IMR-90 (cell line): ENCODE measurements around the gene ADD3. TPM values are rescaled to one million over a fixed set of nuclear protein-coding genes. Genes with fewer than 3 reads are reported as not detected.

Source experiments
- ATAC-seq: fragments of 200-7000 bp; cut with Tn5 transposase; 2 replicates; pipeline ENCODE4 v1.9.1; 2020; ENCODE audit warnings: low read depth, mild to moderate bottlenecking, moderate library complexity
- BruUV-seq: library from RNA; stranded (reverse); fragments of 400-500 nt; replicated peaks from 2 replicates; lab custom pipeline; 2021; lab: Mats Ljungman, UMichigan
- CTCF ChIA-PET: fragments of 300-600 bp; formaldehyde crosslinking; extraction: SDS; loops from one replicate; lab custom pipeline; 2021; ENCODE audit warnings: antibody characterized with exemption; lab: Yijun Ruan, JAX
- POLR2A ChIA-PET: fragments of 300-600 bp; sonication (Branson Sonifier 250); formaldehyde crosslinking; loops from one replicate; lab custom pipeline; 2022; ENCODE audit warnings: antibody characterized with exemption; ENCODE audit not compliant: unreplicated experiment; lab: Charles Lee
- DNase-seq: peaks from one replicate; pipeline ENCODE4 v3.0.0; 2013
- H2AFZ ChIP-seq: replicated peaks from 2 replicates; pipeline ENCODE3; 2013; ENCODE audit warnings: low read length, mild to moderate bottlenecking; ENCODE audit not compliant: poor library complexity
- H2AK5ac ChIP-seq: 2 replicates; pipeline ENCODE4 v1.6.1; 2013; ENCODE audit warnings: low read depth, low read length, inconsistent platforms
- H2AK9ac ChIP-seq: replicated peaks from 2 replicates; pipeline ENCODE3; 2013; ENCODE audit warnings: mild to moderate bottlenecking, low read depth, low read length, moderate library complexity; ENCODE audit not compliant: poor library complexity
- H2BK120ac ChIP-seq: 2 replicates; pipeline ENCODE4 v1.6.1; 2013; ENCODE audit warnings: low read depth, low read length, inconsistent platforms
- H2BK15ac ChIP-seq: 3 replicates; pipeline ENCODE4 v1.6.1; 2013; ENCODE audit warnings: low read depth, low read length, inconsistent platforms
- H2BK20ac ChIP-seq: 2 replicates; pipeline ENCODE4 v1.6.1; 2013; ENCODE audit warnings: low read depth, mild to moderate bottlenecking, inconsistent platforms, low read length, moderate library complexity
- H2BK5ac ChIP-seq: 2 replicates; pipeline ENCODE4 v1.6.1; 2013; ENCODE audit warnings: mild to moderate bottlenecking, low read depth, low read length, inconsistent platforms; ENCODE audit not compliant: poor library complexity, severe bottlenecking
- H3K14ac ChIP-seq: replicated peaks from 2 replicates; pipeline ENCODE4 v1.6.1; 2013; ENCODE audit warnings: low read depth, low read length, inconsistent platforms
- H3K18ac ChIP-seq: 2 replicates; pipeline ENCODE4 v1.6.1; 2013; ENCODE audit warnings: low read depth, low read length, control low read depth
- H3K23ac ChIP-seq: 2 replicates; pipeline ENCODE4 v1.6.1; 2013; ENCODE audit warnings: low read depth, low read length, inconsistent platforms
- H3K27ac ChIP-seq: 2 replicates; pipeline ENCODE4 v1.5.1; 2013; ENCODE audit warnings: mild to moderate bottlenecking, control low read depth, low read length; ENCODE audit not compliant: insufficient read depth
- H3K27me3 ChIP-seq: 2 replicates; pipeline ENCODE4 v1.6.1; 2013; ENCODE audit warnings: low read length; ENCODE audit not compliant: control insufficient read depth, insufficient read depth
- H3K36me3 ChIP-seq: 2 replicates; pipeline ENCODE4 v1.6.1; 2013; ENCODE audit warnings: low read length, mixed read lengths; ENCODE audit not compliant: control insufficient read depth, insufficient read depth
- H3K4ac ChIP-seq: 2 replicates; pipeline ENCODE4 v1.6.1; 2013; ENCODE audit warnings: low read depth, low read length, inconsistent platforms
- H3K4me1 ChIP-seq: 2 replicates; pipeline ENCODE4 v1.6.1; 2013; ENCODE audit warnings: low read length, mixed read lengths; ENCODE audit not compliant: control insufficient read depth, insufficient read depth
- H3K4me2 ChIP-seq: 2 replicates; pipeline ENCODE4 v1.6.1; 2013; ENCODE audit warnings: low read depth, mild to moderate bottlenecking, control low read depth, low read length, moderate library complexity
- H3K4me3 ChIP-seq: 2 replicates; pipeline ENCODE4 v1.5.1; 2013; ENCODE audit warnings: low read depth, mild to moderate bottlenecking, control low read depth, low read length, moderate library complexity; ENCODE audit not compliant: insufficient read depth
- H3K56ac ChIP-seq: 2 replicates; pipeline ENCODE4 v1.6.1; 2013; ENCODE audit warnings: low read length, inconsistent platforms; ENCODE audit not compliant: insufficient read depth; ENCODE audit errors: extremely low read depth
- H3K79me1 ChIP-seq, 2 experiments: 2 replicates each; pipeline ENCODE4 v1.6.1; 2013; ENCODE audit warnings: low read length in 2 of 2, inconsistent platforms in 1 of 2, low read depth in 1 of 2
- H3K9ac ChIP-seq: 2 replicates; pipeline ENCODE4 v1.6.1; 2013; ENCODE audit warnings: low read depth, low read length, control low read depth
- H3K9me1 ChIP-seq: 2 replicates; pipeline ENCODE4 v1.6.1; 2013; ENCODE audit warnings: low read length, inconsistent platforms; ENCODE audit not compliant: insufficient read depth
- H3K9me3 ChIP-seq: 2 replicates; pipeline ENCODE4 v1.6.1; 2013; ENCODE audit warnings: low read length; ENCODE audit not compliant: control insufficient read depth, insufficient read depth
- H4K20me1 ChIP-seq: 2 replicates; pipeline ENCODE4 v1.6.1; 2013; ENCODE audit warnings: low read length, inconsistent platforms; ENCODE audit not compliant: insufficient read depth
- H4K5ac ChIP-seq: 2 replicates; pipeline ENCODE4 v1.6.1; 2013; ENCODE audit warnings: mild to moderate bottlenecking, low read depth, low read length, control low read depth
- H4K8ac ChIP-seq, 2 experiments: 2 replicates each; pipeline ENCODE4 v1.6.1; 2013; ENCODE audit warnings: low read depth in 2 of 2, low read length in 2 of 2, control low read depth in 1 of 2, inconsistent platforms in 1 of 2
- H4K91ac ChIP-seq: 2 replicates; pipeline ENCODE4 v1.6.1; 2013; ENCODE audit warnings: low read depth, low read length, inconsistent platforms; ENCODE audit not compliant: insufficient read depth
- CEBPB ChIP-seq: IDR thresholded peaks from 2 replicates; pipeline ENCODE4 v1.6.1; 2012; ENCODE audit warnings: low read depth, low read length, improper control_type of control experiment
- MXI1 ChIP-seq: IDR thresholded peaks from 2 replicates; pipeline ENCODE4 v1.6.1; 2012; ENCODE audit warnings: low read depth, mild to moderate bottlenecking, low read length, moderate library complexity, borderline replicate concordance
- RFX5 ChIP-seq: IDR thresholded peaks from 2 replicates; pipeline ENCODE4 v1.8.0; 2012; ENCODE audit warnings: low read depth, mild to moderate bottlenecking, low read length, moderate library complexity
- WGBS, 2 experiments: methylation state at CpG; one replicate each; pipeline versions ENCODE4 v1.1.5 to v1.1.7; 2013; ENCODE audit warnings: missing lambda C conversion rate in 2 of 2; ENCODE audit not compliant: insufficient read length in 1 of 2; ENCODE audit errors: extremely low coverage in 2 of 2; 5-methylcytosine and 5-hydroxymethylcytosine counted together
- dilution Hi-C: fragments of 300-500 bp; cut with HindIII; formaldehyde crosslinking; loops from one replicate; pipeline ENCODE4 v1.14.3; 2018; ENCODE audit warnings: low sequenced_read_pairs; ENCODE audit not compliant: unreplicated experiment
- in situ Hi-C: fragments of 300-500 bp; cut with MboI; formaldehyde crosslinking; loops from 3 replicates; pipeline ENCODE4 v1.14.3; 2019; ENCODE audit warnings: low sequenced_read_pairs, inconsistent platforms, mixed read lengths
- intact Hi-C: fragments of 100-400 bp; cut with micrococcal nuclease; formaldehyde crosslinking; loops from 2 replicates; pipeline ENCODE4 v1.10.0; 2022
- polyA plus RNA-seq, 3 experiments: library from polyadenylated mRNA; depleted of rRNA; stranded (reverse); fragments of >200 nt; gene quantifications; 2 replicates each; pipeline ENCODE4 v1.2.3, GENCODE V29; 2012; ENCODE audit warnings: low replicate concordance in 1 of 3
- total RNA-seq: library from RNA; depleted of rRNA; stranded (reverse); fragments of >200 nt; gene quantifications from 2 replicates; pipeline ENCODE4 v1.2.3, GENCODE V29; 2012
- TF ChIP-seq, protein P1 (sequence below): conservative IDR thresholded peaks from 2 replicates; pipeline ENCODE4 v1.5.1; 2012; ENCODE audit warnings: mild to moderate bottlenecking, low read depth, low read length, improper control_type of control experiment

Gene ADD3
- total and polyA plus RNA-seq, 2 of the 4 experiments (the other 2 are of a cell fraction), result 138 to 212 TPM

DNA sequence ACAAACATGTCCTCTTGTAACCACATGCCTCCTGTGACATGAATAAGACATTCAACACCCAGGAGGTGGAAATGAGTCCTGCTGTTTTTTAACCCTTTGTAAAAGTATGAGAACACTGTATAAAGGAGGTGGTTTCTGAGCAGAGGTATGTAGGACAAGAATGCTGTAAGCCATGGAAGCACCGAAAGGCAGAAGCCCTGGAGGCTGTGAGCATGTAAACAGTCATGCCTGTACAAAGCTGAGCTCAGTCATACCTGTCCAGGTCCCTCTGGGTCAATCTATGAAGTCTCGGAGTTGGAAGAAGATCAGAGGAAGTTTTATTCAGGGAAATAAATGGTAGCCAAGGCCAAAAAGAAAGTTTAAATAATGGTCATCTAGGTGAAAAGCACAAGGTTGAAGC, 49.7 kb upstream of the ADD3 start:
- Histone ChIP-seq H3K18ac (no peak overlapping the region), H3K27me3 (no peaks in the 10 kb centered on the region), H3K27ac (no peak overlapping the region), H4K91ac (no peak overlapping the region), H3K4me3 (no peak overlapping the region), H3K4me2 (no peak overlapping the region), H3K79me1 (no peaks in the 10 kb centered on the region), H2BK20ac (no peak overlapping the region), H3K56ac (no peak overlapping the region), H2AFZ (no peak overlapping the region), H2BK5ac (no peak overlapping the region), H4K8ac (no peak overlapping the region), H4K5ac (no peak overlapping the region), H2AK9ac (no peak overlapping the region), H3K9me3 (no peaks in the 10 kb centered on the region), H2BK15ac (no peak overlapping the region), H3K9me1 (0 out of 2 replicates have a peak, but pooled peaks cover 4% of the 10 kb centered on the region), H2AK5ac (no peak overlapping the region), H3K23ac (no peak overlapping the region), H3K36me3 (no peaks in the 10 kb centered on the region), H3K14ac (no peak overlapping the region), H4K20me1 (no peaks in the 10 kb centered on the region), H3K4me1 (peaks cover 14% of the 10 kb centered on the region), H3K9ac (no peak overlapping the region), H3K4ac (no peak overlapping the region), H2BK120ac (no peak overlapping the region)
- BruUV-seq, result no TSS peak
- WGBS, 2 experiments, result 100% methylated on average over 1 of the region's 2 CpGs; no CpG with 5 or more reads in 1 of the 2 experiments
- in situ Hi-C loops (no loop called here), dilution Hi-C loops (no loop called here), intact Hi-C loops (loop anchor here (2.0 kb wide), 1 partner anchor 29 kb away; no protein-coding TSS in a partner anchor)
- POLR2A ChIA-PET, result no interaction called here
- ATAC-seq (no peak), DNase-seq (no peak)
- CTCF ChIA-PET, result no interaction called here
- no peak for TF ChIP-seq CEBPB
- no peak for TF ChIP-seq MXI1
- TF ChIP-seq, protein P1, sequence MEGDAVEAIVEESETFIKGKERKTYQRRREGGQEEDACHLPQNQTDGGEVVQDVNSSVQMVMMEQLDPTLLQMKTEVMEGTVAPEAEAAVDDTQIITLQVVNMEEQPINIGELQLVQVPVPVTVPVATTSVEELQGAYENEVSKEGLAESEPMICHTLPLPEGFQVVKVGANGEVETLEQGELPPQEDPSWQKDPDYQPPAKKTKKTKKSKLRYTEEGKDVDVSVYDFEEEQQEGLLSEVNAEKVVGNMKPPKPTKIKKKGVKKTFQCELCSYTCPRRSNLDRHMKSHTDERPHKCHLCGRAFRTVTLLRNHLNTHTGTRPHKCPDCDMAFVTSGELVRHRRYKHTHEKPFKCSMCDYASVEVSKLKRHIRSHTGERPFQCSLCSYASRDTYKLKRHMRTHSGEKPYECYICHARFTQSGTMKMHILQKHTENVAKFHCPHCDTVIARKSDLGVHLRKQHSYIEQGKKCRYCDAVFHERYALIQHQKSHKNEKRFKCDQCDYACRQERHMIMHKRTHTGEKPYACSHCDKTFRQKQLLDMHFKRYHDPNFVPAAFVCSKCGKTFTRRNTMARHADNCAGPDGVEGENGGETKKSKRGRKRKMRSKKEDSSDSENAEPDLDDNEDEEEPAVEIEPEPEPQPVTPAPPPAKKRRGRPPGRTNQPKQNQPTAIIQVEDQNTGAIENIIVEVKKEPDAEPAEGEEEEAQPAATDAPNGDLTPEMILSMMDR, result no peak
- no peak for TF ChIP-seq RFX5
